Measurements from ENCODE around the gene FOXO4.

- TF ChIP-seq, protein P1, sequence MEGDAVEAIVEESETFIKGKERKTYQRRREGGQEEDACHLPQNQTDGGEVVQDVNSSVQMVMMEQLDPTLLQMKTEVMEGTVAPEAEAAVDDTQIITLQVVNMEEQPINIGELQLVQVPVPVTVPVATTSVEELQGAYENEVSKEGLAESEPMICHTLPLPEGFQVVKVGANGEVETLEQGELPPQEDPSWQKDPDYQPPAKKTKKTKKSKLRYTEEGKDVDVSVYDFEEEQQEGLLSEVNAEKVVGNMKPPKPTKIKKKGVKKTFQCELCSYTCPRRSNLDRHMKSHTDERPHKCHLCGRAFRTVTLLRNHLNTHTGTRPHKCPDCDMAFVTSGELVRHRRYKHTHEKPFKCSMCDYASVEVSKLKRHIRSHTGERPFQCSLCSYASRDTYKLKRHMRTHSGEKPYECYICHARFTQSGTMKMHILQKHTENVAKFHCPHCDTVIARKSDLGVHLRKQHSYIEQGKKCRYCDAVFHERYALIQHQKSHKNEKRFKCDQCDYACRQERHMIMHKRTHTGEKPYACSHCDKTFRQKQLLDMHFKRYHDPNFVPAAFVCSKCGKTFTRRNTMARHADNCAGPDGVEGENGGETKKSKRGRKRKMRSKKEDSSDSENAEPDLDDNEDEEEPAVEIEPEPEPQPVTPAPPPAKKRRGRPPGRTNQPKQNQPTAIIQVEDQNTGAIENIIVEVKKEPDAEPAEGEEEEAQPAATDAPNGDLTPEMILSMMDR (IDR thresholded peaks at IDR 0.05; ENCODE audit: insufficient read depth, low read depth, low read length), result peak; percentile 6
- no peak for TF ChIP-seq EZH2 (IDR thresholded peaks at IDR 0.05; ENCODE audit: insufficient read depth, low read length)
These were observed 2.7 kb downstream of the FOXO4 start for GRCh38 chrX:71098302-71098701.
